Activated CD4-positive, alpha-beta T cell treated with anti-CD3 and anti-CD28 coated beads, Interleukin-2, amount 50 U/mL, for 16 hours (primary cell): ENCODE results near the gene TNFSF15.
A peak's percentile ranks its signal among the peaks of the same experiment; 100 is the strongest.

Experiments used
- DNase-seq: peaks from one replicate; pipeline ENCODE4 v3.0.0-alpha.2; 2020

Gene TNFSF15

DNA sequence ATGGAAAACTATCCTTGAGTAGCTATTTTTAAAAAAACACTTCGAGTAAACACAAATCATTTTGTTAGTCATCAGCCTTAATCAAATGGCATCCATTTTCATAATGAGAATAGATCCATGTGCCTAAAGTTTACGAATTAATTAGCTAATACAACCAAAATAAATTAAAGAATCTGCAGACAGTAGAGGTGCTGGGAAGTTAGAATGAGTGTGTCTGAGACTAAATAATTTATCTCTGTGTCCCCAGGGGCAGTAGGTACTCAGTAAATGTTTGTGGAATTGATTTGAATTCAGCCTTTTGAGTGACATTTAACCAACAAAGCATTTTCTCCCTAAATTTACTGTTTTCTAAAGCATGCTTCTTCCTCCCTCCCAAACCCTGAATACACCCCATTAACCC, 18.6 kb downstream of the TNFSF15 start:
- no peak for DNase-seq

DNA sequence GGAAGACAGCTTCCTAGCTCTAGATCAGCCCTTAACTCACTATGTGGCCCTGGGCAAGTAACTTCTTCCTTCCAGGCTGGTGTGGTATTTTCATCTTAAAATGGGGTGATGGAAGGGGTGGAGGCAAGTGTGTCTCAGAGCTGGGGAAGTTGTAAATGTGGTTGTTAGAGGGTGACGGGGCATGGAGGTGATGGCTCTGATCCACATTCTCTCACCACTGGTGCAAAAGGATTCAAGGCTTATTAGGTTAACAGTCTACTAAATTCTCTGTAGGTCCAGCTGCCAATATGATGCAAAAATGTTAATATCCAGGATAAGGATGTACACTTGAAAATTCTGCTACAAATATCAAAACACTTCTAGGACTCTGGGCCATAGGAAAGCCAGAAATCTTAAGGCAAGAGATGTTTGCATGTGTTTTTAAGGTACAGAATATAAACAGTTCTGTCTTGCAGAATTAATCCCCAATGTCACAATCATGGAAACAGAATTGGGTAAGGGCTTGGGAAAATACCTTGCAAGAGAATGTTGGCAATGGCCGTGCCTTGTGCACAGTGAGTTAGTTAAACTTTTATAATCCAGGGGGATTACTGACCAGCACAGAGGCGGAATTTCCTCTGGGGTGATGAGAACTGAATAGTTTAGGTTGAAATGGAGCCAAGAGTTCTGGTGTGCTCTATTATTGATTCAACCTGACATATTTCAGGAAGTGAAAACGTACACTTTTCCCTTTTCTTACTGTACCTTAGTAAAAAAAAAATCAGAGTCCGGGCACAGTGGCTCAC, 19.8 kb downstream of the TNFSF15 start:
- no peak for DNase-seq

DNA sequence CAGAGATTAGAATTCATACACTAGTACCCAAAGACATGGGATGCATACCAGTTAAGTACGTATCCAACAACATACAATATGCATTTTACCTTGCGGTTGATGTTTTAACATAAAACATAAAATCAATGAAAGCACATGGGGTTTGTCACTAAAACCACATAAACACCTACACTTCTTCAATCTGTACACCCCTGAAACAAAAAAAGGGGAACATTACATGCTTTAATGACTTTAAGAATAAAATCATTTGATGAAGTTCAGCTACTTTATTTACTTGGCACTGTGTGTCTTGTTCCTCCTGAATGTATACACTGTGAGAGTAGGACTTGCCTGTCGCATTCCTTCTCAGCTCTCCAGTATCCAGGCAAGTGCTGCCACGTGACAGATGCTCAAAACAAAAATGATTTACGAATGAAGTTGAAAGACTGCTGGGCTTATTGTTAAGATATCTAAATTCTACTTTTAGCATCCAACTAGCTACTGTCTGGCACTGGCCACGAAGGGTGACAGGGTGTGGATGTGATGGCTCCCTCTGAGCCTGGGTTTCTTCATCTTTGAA, 21.0 kb downstream of the TNFSF15 start:
- no peak for DNase-seq

DNA sequence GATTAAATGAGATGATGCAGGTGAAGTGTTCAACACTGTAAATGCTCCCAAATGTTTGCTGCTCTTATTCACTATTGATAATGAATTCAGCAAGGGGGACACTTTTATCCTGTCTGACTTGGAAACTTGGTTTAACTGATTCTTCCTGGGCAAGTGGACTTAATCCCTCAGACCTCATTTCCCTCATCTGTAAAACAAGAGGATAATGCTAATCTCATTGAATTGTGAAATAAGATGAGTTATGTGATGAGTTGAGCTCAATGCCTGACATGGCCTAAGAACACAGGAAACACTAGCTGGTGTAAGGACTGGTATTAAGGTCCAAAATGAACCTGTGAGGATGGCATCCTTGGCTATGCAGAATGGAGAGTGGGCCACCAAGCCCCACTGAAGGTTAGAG, 23.3 kb downstream of the TNFSF15 start:
- no peak for DNase-seq

DNA sequence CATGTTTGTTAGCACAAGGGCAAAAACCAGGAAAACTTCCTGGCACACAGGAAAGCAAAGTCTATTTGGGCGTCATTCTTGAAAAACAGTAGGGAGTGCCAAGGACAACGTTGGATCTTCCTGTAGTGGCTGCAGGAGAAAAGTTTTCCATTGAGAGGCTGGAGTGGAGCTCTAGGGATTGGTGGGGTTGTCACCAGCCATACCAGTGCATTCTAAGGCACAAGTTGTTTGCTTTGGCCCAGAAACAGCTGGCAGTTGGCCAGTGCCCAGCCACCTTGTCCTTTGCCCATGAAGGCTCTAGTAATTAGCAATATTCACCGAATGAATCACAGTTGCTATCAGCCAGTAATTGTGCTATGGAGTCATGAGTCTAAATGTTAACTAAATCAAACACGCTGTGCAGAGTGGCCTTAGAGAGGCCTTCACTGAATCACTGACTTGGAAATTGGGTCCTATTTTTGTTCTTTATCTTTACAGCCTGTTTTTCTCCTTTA, 26.4 kb downstream of the TNFSF15 start:
- no peak for DNase-seq

DNA sequence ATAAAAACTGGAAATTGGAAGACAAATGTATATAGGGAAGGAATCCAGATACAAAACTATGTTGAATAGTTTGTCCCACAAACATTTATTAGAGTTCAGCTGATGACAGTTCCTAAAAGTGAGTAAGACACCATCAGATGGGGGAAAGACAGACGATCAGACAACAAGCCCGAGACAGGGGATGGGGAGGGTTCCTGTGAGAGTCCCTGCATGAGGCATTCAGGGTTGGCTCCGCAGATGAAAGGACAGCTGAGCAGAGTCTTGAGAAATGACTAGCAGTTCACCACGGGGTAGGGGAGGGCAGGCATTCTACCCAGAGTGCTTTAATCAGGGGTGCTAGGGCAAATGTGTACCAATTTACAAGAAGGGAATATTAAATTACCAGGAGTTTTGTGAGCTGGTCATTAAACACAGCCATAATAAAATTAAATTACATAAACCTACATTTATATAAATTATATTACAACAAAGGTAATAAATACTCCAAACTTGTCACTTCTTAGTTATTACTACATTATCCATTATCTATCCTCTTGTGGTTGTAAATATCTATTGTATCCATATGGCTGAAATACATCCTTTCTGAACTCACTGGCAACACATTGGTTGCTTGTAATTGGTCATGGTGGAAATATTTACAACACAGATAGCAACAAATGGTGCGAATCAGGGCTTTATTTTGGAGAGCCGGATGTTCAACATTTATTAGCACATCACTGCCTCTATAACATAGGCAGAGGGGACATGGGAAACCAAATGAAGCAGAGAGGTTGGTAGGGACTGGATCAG, 27.8 kb downstream of the TNFSF15 start:
- DNase-seq, result peak; percentile 8

DNA sequence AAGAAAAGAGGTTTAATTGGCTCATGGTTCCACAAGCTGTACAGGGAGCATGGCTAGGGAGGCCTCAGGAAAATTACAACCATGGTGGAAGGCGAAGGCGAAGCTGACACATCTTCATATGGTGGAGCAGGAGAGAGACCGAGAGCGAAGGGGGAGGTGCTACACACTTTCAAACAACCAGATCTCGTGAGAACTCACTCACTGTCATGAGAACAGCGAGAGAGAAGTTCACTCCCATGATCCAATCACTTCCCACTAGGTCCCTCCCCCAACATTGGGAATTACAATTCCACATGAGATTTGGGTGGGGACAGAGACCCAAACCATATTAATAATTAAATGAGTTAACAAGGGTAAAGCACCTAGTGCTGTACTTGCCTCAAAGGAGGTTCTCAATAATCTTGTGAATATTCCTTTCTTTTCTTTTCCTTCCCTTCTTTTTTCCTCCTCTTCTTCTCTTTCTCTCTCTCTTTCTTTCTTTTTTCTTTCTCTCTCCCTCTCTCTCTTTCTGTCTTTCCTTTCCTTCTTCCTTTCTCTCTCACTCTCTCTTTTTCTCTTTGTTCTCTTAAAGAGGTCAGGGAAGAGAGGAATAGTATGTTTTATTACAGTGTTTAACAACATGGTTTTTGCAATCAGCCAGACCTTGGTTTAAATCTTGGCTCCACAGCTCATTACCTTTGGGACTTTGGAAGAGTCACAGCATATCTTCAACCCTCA, 29.0 kb downstream of the TNFSF15 start:
- no peak for DNase-seq

DNA sequence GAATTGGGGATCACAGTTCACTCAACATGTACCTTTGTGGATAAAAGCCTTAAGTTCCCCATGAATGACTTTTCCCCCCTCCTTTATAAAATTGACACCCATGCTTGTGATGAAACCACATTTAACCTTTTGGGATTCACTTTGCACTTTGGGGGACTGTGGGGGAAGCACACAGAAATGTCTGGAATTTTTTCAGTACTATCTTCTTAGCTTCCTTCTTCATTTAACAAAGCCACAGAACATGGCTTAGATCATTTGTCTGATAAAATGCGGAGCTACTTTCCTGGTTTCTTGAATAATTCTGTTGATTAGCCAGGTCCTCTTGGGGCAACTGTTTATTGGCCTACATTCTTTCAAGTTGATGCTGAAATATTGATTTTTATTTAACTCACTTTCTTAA, 29.9 kb downstream of the TNFSF15 start:
- DNase-seq, result no peak

DNA sequence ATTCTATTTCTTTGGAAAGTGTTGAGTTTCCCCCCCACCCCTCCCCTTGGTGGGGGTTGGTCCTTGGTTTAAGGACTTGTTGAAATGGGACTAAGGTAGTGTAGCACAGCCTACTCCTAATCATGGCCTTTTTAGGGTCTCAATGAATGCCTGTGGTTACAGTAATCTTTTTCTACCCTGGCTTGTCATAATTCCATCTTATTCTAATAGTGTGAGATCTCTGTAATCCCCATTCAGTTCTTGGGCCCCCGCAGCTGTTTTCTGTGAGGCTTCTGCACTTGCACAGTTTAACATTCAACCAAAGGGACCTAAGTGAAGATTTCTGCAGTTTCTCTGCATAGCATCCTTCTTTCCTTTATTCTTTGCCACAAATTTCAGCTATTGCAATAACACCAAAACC, 30.7 kb downstream of the TNFSF15 start:
- no peak for DNase-seq

DNA sequence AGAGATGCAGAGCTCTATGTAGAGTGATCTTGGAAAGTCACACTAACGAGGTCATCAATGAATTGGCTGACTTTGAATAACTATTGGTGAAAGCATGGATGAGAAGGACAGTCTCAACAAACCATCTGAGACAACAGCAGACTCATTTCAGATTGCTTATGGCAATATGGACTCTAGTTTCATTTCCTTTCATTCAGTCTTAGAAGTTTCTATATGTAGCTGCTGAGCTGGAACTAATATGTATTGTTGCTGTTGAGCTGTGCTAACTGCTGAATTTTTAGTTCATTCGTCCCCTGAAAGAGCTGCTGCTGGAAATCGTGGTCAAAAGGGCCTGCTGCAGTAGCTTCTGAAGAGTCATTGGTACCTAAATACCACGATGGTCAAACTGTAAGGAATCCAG, 31.3 kb downstream of the TNFSF15 start:
- DNase-seq, result peak; percentile 11

DNA sequence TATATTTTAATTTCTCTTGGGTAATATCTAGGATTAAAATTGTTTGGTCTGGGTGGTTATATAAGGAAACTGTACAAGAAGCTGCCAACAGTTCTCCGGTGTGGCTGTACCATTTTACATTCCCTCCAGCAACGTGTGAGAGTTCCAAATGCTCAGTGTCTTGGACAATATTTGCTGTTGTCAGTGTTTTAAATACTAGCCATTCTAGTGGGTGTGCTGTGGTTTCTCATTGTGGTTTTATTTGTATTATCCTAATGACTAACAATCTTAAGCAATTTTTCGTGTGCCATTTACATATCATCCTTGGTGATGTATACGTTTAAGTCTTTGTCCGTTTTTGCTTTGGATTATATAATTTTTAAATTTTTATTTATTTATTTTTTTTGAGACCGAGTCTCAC, 34.0 kb downstream of the TNFSF15 start:
- DNase-seq, result no peak

DNA sequence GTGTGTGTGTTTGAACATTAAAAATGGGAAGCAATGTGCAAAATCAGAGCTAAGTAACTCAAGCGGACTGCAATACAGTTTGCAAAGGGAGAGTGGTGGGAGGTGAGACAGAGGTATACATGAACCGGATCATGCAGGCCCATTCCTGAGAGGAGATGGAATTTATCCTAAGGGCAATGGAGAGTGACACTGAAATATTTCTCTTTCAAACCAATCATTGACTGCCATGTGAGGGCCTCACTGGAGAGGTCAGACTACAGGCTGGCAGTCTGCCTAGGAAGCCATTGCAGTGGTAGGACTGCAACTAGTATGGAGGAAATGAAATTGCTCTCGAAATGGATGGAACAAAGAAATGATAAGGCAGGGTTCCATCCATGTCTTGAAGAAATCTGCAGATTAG, 34.8 kb downstream of the TNFSF15 start:
- no peak for DNase-seq

DNA sequence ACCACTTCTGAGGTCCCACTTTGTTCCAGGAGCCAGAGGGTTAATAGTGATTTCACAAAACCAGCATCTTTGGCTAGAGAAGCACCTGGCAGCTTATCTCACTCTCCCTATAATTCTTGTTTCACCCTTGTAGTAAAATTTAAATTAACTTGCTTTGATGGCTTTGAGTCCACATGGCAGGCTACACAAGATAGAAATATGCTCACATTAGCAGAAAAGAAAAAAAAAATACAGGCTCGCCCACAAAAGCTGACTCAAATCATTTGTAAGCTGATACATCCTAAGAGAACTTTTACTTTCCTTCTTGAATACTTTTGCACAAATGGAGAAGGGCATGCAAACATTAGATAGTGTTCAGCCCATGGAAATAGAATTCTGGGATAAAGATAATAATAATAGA, 36.2 kb downstream of the TNFSF15 start:
- peak; percentile 34 for DNase-seq

DNA sequence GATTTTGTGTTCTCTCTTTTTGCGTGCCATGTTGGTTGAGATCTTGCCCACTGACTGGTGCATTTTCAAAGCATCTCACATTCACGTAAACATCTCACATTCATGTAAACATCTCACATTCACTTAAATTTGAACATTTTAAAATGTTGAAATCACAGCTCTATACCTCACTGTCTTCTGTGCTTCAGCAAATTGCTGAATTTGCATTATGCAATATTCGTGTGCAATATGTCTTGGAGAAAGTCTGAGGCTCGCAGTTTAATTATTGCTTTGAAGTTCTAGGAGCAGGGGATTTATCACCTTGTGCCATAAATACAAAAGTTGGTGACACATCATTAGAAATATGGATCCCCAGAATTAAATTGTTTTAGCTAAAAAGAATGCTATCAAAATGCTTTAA, 42.6 kb downstream of the TNFSF15 start:
- DNase-seq, result no peak

DNA sequence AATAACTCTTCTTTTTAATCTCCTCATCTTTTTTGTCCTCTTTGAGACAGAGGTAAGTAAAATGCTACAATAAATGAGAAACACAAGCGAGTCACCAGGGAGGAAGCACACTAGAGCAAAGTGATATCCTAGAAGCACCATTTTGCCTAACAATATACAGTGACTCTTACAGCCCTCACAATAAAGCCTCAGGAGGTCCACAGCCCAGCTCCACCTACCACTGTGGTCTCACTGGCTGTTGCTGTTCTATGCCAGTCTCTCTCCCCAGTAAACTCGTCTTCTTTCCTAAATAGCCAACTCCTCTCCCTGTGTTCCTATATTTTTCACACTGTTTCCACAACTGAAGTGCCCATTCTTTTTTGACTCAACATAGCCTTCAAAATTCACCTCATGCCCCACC, 44.3 kb downstream of the TNFSF15 start:
- no peak for DNase-seq

DNA sequence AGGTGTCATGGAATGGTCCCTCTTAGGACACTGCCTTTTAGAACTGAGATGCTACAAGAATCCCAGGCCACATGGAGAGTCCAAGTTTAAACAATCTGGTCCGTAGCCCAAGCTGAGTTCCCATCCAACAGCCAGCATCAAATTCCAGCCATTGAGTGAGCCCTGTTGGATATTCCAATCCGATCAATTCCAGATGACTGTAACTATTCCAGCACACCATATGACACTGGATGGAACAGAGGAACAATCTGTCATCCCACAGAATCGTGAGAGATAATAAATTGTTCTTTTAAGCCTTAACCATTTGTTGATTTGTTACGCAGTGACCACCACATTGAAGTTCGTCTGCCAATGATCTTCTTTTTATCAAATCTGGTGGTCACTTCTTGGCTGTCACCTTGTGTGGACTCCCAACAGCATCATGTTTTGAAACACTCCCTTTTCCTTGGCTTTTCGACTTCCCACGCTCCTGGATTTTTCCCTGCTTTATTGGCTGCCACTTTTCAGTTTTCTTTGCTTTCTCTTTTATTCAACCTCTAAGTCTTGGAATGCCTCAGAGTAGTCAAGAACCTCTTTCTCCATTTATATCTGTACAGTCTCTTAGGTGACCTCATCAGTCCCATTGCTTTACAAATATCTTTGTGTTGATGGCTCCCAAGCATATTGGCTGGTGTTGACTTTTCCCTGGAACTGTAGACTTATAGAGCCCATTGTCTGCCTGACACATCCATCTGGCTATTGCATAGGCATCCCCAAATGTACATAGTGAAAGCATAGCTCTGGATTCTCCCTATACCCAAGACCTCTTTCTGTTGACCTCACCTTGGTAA, 46.1 kb downstream of the TNFSF15 start:
- no peak for DNase-seq

DNA sequence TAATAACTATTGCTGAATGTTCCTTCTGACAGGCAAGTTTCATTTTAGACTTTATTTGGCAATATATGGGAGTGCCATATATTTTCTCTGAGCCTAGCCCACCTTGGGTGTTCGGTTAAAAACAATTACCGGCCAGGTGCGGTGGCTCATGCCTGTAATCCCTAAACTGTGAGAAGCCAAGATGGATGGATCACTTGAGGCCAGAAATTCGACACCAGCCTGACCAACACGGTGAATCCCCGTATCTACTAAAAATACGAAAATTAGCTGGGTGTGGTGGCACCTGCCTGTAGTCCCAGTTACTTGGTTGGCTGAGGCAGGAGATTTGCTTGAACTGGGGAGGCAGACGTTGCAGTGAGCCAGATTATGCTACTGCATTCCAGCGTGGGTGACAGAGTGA, 47.9 kb downstream of the TNFSF15 start:
- no peak for DNase-seq

DNA sequence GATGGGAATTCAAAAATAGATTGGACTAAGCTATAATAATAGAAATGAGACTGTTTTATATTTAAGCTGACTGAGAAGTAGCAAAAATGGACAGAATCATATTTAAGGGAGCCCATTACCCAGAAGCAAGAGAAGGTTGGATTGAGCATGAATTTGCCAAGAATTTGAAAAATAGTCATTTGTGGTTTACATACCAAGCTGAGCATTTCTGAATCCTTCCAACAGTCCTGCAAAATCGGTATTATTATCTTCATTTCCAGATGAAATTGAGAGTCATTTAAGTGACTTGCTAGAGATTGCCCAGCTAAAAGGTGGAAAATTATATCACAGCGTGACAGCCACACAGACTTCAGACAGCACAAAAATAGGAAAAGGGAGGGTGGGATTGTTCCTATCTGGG, 48.4 kb downstream of the TNFSF15 start:
- DNase-seq, result no peak

DNA sequence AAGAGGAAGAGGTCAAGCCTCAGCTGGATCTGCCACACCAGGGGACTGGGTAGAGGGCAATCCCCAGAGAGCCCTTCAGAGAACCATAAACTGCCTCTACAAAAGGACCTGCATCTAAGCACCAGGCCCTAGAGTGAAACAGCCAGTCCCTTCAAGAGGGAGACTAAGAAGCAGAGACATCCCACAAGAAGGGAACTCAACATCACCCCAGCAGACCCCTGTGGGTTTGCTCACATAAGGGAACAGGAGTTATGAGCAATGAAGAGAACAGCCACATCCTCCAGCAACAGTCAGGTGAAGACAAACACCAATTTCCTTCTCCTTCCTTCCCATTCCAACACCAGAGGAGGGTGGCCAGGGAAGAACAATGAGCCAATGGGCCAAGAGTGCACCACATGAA, 48.9 kb downstream of the TNFSF15 start:
- DNase-seq, result no peak

DNA sequence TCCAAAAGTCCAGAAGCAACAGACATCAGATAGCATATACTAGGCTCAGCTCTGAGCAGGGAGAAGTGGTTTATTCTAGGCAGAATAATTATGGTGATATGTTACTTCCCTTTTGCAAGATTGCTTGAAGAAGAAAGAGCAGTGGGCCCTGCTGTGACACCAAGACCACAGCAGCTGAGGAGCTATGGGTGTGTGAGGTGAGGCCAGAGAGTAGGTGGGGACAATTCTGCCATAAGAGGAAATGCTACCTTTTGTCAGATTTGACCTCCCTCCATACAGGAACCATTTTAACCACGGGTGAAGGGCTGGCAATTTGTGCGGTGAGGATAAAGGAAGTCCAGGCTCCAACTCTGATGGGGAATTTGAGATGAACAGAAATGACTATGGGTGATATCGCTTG, 51.3 kb downstream of the TNFSF15 start:
- DNase-seq, result no peak

DNA sequence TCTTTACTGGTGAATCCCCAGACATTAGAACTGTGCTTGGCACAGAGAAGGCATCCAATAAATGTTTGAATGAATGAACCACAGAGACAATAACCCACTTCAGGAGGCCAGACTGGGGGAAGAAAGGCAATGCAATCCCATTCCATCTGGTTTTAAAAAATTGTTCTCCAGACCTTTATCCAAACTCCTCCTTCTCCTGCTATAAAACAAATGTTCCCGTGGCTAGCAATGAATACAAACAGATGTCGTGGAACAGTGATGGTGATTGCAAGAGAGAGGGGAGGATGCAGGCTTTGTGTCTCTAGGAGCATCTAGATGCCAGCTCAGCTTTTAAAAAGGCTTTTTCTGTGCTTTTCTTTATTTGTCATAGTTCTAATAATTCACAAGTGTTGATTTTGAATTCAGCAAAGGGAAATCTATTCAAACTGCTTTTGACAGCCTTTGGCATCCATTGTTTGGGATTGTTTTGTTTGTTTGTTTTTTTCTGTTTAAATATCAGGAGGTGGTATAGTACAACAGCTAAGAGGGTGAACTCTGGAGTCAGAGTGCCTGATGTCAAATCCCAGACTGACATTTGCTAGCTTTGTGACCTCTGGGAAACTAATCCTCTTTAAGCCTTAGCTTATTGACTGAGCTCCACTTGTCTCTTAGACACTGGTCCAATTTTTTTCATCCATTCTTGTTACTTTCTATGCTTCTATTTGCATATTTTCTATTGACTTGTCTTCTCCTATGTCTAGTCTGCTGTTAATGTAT, 59.1 kb downstream of the TNFSF15 start:
- DNase-seq, result no peak
